Fibroblast of the conjunctiva (primary cell): ENCODE results near the gene HS6ST1.

Experiments
- DNase-seq: peaks from one replicate; pipeline ENCODE4 v3.0.0-alpha.2; 2010; ENCODE audit warnings: low read depth

The HS6ST1 gene

DNA sequence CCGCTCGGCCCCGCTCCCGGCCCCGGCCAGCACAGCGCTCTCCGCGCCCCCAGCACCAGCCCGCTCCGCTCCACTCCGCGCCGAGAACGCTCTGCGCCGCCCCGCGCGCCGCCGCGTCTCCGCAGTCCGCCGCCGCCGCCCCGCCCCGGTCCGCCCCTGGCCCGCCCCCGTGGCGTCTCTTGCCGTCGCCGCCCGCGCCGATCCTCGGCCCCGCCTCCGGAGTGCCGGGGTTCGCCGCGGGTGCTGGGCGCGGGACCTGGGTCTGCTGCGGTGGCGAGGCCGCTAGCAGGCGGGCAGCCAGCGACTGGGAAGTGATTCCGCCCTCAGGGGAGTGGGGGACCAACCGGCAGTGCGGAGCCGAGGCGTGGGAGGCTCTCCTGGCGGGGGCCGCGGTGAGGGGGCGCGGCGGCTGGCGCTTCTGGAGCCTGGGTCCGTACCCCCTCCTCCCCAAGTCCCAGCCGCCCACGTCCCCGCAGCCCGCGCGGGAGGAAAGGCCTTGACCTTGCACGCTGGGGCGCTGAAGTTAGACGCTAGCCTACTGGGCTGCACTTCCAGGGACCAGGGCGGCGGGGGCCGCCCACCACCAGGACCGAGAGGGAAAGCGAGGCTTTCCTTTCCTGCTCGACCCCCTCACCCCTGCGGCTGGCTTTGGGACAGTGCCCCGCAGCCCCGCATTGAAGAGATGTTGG is at the start of gene HS6ST1:
HS6ST1 (minus strand) TSS at position 93 of the 689 bp plus-strand sequence. CDS start 305 bp downstream, outside the sequence.
- DNase-seq = peak; percentile 37

DNA sequence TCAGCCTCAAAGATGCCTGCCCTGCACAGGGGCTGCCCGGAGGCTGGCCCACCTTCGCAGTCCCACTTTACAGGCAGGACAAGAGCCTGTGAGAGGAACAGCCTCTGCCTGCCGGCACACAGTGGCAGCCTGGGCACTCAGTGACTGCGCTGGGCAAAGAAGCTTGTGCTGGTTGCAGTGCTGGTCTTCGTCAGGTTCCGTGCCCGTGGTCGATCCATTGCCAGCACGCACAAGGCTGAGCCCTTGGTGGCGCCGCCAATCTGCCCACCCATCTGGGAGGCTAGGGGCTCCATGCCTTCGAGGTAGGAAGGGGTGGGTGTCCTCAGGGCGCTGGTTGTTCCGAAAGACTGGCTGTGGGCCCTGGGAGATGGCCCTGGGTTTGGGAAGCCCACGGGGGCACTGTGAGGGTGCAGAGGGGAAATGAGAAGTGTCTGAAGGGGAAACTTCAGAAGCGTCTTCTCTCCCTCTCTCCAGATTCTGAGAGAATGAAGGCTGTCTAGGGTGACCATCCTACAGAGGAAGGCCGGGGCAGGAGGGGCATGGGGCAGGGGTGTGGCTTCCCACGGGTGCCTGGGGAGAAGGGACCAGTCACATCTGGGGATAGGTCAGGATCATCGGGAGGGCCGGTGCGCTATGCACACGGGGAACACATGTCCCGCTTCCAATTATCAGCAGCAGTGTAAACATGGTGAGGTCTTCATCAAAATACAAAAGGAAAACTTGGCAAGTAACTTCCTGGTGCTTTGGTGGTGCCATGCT is 49.1 kb upstream of the HS6ST1 start:
- DNase-seq = no peak

GRCh38 chr2:128366713-128367511 is 48.2 kb upstream of the HS6ST1 start:
- DNase-seq = no peak

- no peak for DNase-seq
Observed at GRCh38 chr2:128365217-128365905, 46.7 kb upstream of the HS6ST1 start.

- no peak for DNase-seq
Observed at GRCh38 chr2:128364441-128364911, 45.8 kb upstream of the HS6ST1 start.

DNA sequence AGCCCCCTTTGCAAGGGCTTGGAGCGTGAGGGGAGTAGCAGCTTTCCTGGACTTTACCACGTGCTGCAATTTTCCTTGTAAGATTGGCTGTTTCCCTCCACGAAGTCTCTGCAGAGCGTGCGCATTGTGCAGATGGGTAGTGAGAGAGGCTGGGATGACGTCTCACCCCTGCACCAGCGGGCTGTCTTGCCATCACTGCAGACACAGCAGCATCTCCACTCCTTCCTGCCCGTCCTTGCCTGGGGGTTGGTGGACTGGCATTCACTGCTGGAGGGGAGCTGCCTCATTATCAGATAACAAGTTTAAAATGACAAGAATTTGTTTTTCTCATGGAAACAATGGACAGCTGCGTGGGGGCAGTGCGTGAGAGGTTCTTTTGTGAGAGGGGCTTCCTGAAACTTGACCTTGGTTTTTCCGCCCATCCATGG is 45.3 kb upstream of the HS6ST1 start:
- DNase-seq = no peak

DNA sequence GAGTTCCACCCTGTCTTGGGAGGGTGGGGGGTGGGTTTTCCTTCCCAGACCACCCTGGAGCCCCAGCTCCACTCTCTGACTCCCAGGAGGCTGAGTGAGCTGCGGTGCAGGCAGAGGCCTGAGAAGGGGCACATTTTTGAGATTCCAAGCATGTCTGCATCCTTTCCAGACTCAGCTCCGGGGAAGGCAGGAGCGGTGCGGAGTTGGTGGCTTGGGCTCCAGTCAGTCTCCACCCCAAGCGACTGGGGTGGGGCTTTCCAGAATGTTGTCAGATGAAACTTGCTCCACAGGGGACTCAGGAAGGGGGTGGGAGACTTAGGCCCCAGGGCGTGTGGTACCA is 44.2 kb upstream of the HS6ST1 start:
- DNase-seq = no peak

DNA sequence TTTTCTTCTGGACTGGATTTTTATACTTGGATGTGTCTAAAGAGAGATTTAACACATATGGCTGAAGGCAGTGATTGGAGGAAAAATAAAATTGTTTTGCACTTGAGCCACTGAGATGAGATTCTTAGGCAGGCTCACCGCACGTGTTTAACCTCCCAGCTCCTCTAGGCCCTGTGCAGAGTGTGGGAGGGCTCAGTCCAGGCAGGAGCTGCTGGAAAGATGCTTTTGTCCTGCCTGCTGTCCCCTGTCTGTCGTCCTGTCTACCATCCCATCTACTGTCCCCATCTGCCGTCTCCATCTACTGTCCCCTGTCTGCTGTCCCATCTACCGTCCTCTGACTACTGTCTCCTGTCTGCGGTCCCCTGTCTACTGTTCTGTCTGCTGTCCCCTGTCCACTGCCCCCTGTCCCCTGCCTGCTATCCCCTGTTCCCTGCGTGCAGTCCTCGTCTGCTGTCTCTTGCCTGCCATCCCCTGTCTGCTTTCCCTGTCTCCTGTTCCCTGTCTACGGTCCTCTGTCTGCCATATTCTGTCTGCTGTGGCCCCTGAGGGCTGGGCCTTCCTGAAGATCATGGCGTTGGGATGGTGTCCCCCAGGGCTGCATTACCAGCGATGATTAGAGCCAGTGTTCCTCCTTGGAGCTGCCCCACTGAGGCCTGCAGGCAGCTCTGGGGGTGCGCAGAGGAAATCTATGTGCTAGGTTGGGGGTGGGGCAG is 43.7 kb upstream of the HS6ST1 start:
- no peak for DNase-seq

DNA sequence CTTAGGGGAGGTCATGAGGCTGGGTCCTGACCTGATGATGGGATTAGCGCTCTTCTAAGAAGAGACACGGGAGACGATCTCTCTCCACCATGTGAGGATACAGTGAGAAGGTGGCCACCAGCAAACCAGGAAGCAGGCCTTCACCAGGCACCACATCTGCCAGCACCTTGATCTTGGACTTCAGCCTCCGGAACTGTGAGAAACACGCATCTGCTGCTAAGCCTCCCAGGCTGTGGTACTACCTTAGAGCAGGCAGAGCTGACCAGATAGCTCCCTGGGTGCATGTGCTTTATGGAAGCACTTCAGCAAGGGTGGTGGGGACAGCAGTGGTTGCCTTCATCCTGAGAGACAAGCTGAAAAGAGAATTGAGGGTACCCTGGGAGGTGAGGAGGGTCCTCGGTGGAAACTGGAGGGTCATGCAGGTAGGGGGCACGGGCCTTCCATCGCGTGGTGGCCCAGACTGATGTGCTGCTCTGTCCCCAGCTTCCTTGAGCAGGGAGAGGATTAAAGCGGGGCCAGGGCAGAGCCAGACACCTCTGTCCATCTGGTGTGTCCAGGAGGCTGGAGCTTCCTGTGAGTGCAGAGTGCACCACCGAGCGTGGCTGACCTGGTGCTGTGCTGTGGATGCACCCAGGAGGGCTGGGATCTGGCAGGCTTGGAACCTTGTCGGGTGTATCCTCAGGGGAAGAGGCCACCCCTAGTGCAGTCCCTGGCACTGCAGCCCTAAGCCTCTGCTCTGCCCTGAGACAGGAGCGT is 42.9 kb upstream of the HS6ST1 start:
- no peak for DNase-seq

GRCh38 chr2:128360711-128361110 is 42.0 kb upstream of the HS6ST1 start:
- no peak for DNase-seq

GRCh38 chr2:128359841-128360240 is 41.2 kb upstream of the HS6ST1 start:
- no peak for DNase-seq

DNA sequence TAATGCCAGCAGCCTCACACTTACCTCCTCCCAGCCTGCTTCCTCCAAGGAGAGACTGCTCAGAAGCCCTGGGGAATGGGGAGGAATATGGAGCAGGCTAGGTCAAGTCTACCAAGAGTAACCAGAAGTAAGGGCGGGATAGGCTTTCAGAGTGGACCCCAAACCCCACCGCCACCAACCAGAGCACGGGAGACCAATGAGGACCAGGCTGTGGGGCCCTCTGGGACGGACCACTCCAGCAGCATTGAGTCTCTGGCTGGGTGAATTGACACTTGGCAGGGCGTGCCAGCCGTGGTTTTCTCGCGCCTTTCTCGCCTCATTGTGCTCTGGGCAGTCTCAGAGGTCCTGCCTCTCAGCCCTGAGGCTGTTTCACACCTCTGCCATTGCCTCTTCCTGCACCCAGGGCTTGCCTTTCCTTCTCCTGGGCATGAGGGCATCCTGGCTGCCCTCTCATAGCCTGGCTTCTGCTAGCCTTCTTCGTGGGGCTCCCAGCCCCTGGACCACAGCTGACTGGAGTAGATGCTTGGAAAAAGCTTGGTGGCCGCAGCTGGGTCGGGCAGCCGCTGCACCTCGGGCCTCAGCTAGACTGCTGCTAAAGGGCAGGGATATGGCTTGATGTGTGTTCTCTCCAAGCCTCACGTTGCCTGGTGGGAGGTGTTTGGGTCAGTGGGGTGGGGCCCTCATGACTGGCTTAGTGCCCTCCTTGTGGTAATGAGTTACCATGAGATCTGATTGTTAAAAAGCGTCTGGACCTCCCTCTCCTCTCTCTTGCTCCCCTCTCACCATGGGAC is 40.5 kb upstream of the HS6ST1 start:
- no peak for DNase-seq

- no peak for DNase-seq
Observed at GRCh38 chr2:128357506-128358370, 39.1 kb upstream of the HS6ST1 start.

- no peak for DNase-seq
Observed at GRCh38 chr2:128356127-128356526, 37.5 kb upstream of the HS6ST1 start.

- DNase-seq = peak; percentile 42
Observed at GRCh38 chr2:128354726-128355470, 36.2 kb upstream of the HS6ST1 start.

GRCh38 chr2:128354161-128354560 is 35.5 kb upstream of the HS6ST1 start:
- no peak for DNase-seq

DNA sequence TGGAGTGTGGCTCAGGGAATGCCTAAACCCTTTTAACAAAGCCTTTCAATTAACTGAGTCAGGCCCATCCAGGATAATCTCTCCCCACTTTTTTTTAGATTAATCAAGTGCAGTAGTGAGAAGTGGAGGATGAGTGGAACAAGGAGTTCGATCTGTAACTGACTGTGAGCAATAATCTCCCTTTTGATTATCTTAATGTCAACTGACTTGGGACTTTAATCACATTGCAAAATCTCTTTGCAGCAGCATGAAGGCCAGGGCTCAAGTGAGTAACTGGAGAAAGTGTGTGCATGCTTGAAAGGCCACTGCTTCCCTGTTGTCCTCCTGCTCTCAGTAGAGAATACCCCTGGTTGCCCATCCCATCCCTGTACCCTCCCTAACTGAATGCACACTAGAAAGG is 32.1 kb upstream of the HS6ST1 start:
- DNase-seq = no peak

DNA sequence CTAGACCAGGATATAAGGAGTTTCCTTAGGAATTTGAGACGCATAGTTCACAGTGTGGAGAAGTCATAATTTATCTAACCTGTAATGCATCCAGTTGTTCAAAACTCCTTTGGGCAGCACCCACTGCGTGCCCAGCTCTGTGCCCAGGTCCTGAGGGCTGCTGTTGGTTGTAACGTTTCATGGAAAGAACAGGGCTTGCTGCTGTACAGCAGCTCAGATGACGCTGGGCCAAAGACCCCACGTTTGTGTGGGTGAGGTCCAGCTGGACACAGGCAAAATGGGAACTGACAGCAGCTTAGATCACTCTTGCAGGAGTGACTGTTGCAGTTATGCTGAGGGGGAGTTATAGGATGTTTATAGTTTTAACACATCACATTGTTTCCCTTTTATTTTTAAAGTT is 30.0 kb upstream of the HS6ST1 start:
- DNase-seq = no peak
